Liver (tissue), 9 donors: ENCODE results near the gene NCOR2. TPM values are rescaled to one million over a fixed set of nuclear protein-coding genes. Genes with fewer than 3 reads are reported as not detected.
A peak's percentile ranks its signal among the peaks of the same experiment; 100 is the strongest.

Experiments
- DNase-seq: peaks from one replicate; pipeline ENCODE4 v3.0.0-alpha.2; 2017; ENCODE audit warnings: low spot score
- H3K27ac ChIP-seq, 2 donors: one replicate each; pipeline ENCODE4 v1.7.0; 2013; ENCODE audit warnings: inconsistent platforms in 2 of 2, low read length in 2 of 2, control low read depth in 1 of 2, low read depth in 1 of 2, mild to moderate bottlenecking in 1 of 2
- H3K27me3 ChIP-seq, 4 donors: one replicate each; pipeline versions ENCODE4 v1.6.1 to v1.7.0; 2013; ENCODE audit warnings: low read length in 3 of 4, inconsistent platforms in 1 of 4, mild to moderate bottlenecking in 1 of 4, moderate library complexity in 1 of 4; ENCODE audit not compliant: control insufficient read depth in 4 of 4, insufficient read depth in 4 of 4
- H3K36me3 ChIP-seq, 4 donors: one replicate each; pipeline versions ENCODE4 v1.6.1 to v1.7.0; 2013; ENCODE audit warnings: low read length in 3 of 4, mild to moderate bottlenecking in 3 of 4, low read depth in 1 of 4, moderate library complexity in 1 of 4; ENCODE audit not compliant: control insufficient read depth in 4 of 4, insufficient read depth in 3 of 4
- H3K4me1 ChIP-seq, 4 donors: one replicate each; pipeline versions ENCODE4 v1.6.1 to v1.7.0; 2013; ENCODE audit warnings: low read length in 3 of 4, mild to moderate bottlenecking in 3 of 4, moderate library complexity in 1 of 4; ENCODE audit not compliant: control insufficient read depth in 4 of 4, insufficient read depth in 4 of 4
- H3K4me3 ChIP-seq, 3 donors: one replicate each; pipeline versions ENCODE4 v1.6.1 to v1.7.0; 2013; ENCODE audit warnings: low read length in 3 of 3, control low read depth in 1 of 3, low read depth in 1 of 3, mild to moderate bottlenecking in 1 of 3
- H3K9ac ChIP-seq, 2 donors: one replicate each; pipeline ENCODE4 v1.7.0; 2013; ENCODE audit warnings: low read length in 2 of 2, mild to moderate bottlenecking in 2 of 2, moderate library complexity in 2 of 2, control low read depth in 1 of 2, low read depth in 1 of 2
- H3K9me3 ChIP-seq, 4 donors: one replicate each; pipeline versions ENCODE4 v1.6.1 to v1.7.0; 2013; ENCODE audit warnings: low read length in 3 of 4; ENCODE audit not compliant: control insufficient read depth in 4 of 4
- EGR1 ChIP-seq, 2 donors: IDR thresholded peaks; 2 replicates each; pipeline ENCODE4 v1.6.1; 2016 to 2018; ENCODE audit warnings: antibody characterized with exemption in 2 of 2, low read depth in 2 of 2
- FOXA1 ChIP-seq: IDR thresholded peaks from 2 replicates; pipeline ENCODE4 v1.6.1; 2016; ENCODE audit warnings: antibody characterized with exemption
- FOXA2 ChIP-seq: IDR thresholded peaks from 2 replicates; pipeline ENCODE4 v1.6.1; 2016; ENCODE audit warnings: antibody characterized with exemption
- GABPA ChIP-seq, 2 donors: IDR thresholded peaks in 1 of 2; conservative IDR thresholded peaks in 1 of 2; 2 replicates each; pipeline ENCODE4 v1.6.1; 2016; ENCODE audit warnings: antibody characterized with exemption in 2 of 2, mild to moderate bottlenecking in 1 of 2, moderate library complexity in 1 of 2
- HNF4A ChIP-seq, 2 donors: conservative IDR thresholded peaks; 2 replicates each; pipeline ENCODE4 v1.6.1; 2016; ENCODE audit warnings: antibody characterized with exemption in 2 of 2, mild to moderate bottlenecking in 2 of 2
- HNF4G ChIP-seq: IDR thresholded peaks from 2 replicates; pipeline ENCODE4 v1.6.1; 2016; ENCODE audit warnings: antibody characterized with exemption
- JUND ChIP-seq, 2 donors: IDR thresholded peaks; 2 replicates each; pipeline ENCODE4 v1.6.1; 2016; ENCODE audit warnings: antibody characterized with exemption in 2 of 2
- NR2F2 ChIP-seq: IDR thresholded peaks from 2 replicates; pipeline ENCODE4 v1.6.1; 2016; ENCODE audit warnings: antibody characterized with exemption
- RAD21 ChIP-seq, 2 donors: IDR thresholded peaks; 2 replicates each; pipeline ENCODE4 v1.6.1; 2016; ENCODE audit warnings: antibody characterized with exemption in 2 of 2, mild to moderate bottlenecking in 2 of 2
- RXRA ChIP-seq, 2 donors: IDR thresholded peaks; 2 replicates each; pipeline ENCODE4 v1.6.1; 2017 to 2018; ENCODE audit warnings: antibody characterized with exemption in 2 of 2, mild to moderate bottlenecking in 1 of 2
- SP1 ChIP-seq: IDR thresholded peaks from 2 replicates; pipeline ENCODE4 v1.6.1; 2018; ENCODE audit warnings: antibody characterized with exemption, mild to moderate bottlenecking
- TAF1 ChIP-seq: conservative IDR thresholded peaks from 2 replicates; pipeline ENCODE4 v1.6.1; 2016; ENCODE audit warnings: antibody characterized with exemption, mild to moderate bottlenecking
- YY1 ChIP-seq: IDR thresholded peaks from 2 replicates; pipeline ENCODE4 v1.6.1; 2016; ENCODE audit warnings: antibody characterized with exemption, mild to moderate bottlenecking
- WGBS: extraction: QIAGEN DNeasy Blood & Tissue Kit; methylation state at CpG from one replicate; pipeline ENCODE4 v1.1.7; 2013; 5-methylcytosine and 5-hydroxymethylcytosine counted together
- polyA plus RNA-seq, 2 donors: library from polyadenylated mRNA; stranded (reverse) in 1 of 2; unstranded in 1 of 2; fragments of 200-250 nt in 1 of 2; fragments of >200 nt in 1 of 2; fragmentation: Nextera tagmentation in 1 of 2; extraction: Ambion mirVana in 1 of 2; gene quantifications; one replicate each; pipeline versions ENCODE4 v1.2.1 to v1.2.3, GENCODE V29; 2013 to 2015
- total RNA-seq, 2 donors: library from RNA; depleted of rRNA; stranded (reverse); fragments of >200 nt; gene quantifications; one replicate each; pipeline ENCODE4 v1.2.3, GENCODE V29; 2014
- TF ChIP-seq, protein P1 (sequence below): IDR thresholded peaks from 2 replicates; pipeline ENCODE4 v1.6.1; 2016; ENCODE audit warnings: antibody characterized with exemption
- TF ChIP-seq, protein P2 (sequence below): IDR thresholded peaks from 2 replicates; pipeline ENCODE4 v1.6.1; 2016; ENCODE audit warnings: antibody characterized with exemption, mild to moderate bottlenecking
- TF ChIP-seq, protein P3 (sequence below): IDR thresholded peaks from 2 replicates; pipeline ENCODE4 v1.6.1; 2016; ENCODE audit warnings: antibody characterized with exemption
- TF ChIP-seq, protein P4 (sequence below): IDR thresholded peaks from 2 replicates; pipeline ENCODE4 v1.6.1; 2016; ENCODE audit warnings: antibody characterized with exemption
- TF ChIP-seq, protein P5 (sequence below): fragments of 150-350 bp; IDR thresholded peaks from 2 replicates; pipeline ENCODE4 v1.5.1; 2017; ENCODE audit warnings: improper control_type of control experiment, low read depth, low read length; ENCODE audit not compliant: missing input control
- donor health status: healthy.
- donor health status: healthy.
- donor health status: healthy.
- donor health status: healthy.
- donor health status: healthy.

NCOR2 gene
- total and polyA plus RNA-seq, 4 donors, result 7.9 to 31.6 (median 18.1) TPM

DNA sequence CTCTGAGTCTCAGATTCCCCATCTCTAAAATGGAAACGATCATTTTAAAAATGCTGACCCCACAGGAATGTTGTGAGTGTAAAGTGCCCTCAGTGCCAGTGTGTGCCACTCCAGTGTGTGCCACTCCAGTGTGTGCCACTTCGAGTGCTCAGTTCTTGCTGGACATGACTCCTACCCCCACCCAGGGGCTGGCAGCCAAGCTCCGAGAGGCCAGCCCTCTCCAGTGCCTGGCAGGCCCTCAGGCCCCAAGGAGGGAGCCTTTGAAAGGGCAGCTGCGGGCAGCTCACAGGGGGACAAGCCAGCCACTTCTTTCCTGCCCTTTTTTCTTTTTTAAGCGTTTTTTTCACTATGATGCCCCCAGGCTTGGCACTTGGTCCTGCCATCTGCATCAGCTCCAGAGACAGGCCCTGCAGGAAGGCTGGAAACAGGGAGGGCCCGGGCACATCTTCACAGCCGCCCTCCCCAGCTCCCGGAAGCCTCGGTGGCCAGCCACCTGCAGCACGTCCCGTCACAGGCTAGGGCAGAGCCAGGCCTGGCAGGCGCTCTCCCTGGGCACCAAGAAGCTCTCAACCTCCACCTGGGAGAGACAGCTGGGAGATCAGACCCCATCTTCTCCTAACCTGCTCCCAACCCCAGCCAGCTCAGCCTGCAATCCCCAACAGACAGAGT is 29.8 kb downstream of the NCOR2 start:
- H3K9me3 ChIP-seq, result no peaks in the 10 kb centered on the region
- peaks cover 21 to 39% (median 25%) of the 10 kb centered on the region in 4 donors for H3K4me1 ChIP-seq
- peak overlapping the region in 1 of 2 donors; percentile 34 for H3K27ac ChIP-seq
- H3K27me3 ChIP-seq, result no peaks in the 10 kb centered on the region
- H3K9ac ChIP-seq, result no peak overlapping the region
- H3K4me3 ChIP-seq, result no peak overlapping the region
- no peaks in the 10 kb centered on the region for H3K36me3 ChIP-seq
- no peak for DNase-seq
- TF ChIP-seq, protein P1, sequence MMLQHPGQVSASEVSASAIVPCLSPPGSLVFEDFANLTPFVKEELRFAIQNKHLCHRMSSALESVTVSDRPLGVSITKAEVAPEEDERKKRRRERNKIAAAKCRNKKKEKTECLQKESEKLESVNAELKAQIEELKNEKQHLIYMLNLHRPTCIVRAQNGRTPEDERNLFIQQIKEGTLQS, result no peak
- TF ChIP-seq, protein P2, sequence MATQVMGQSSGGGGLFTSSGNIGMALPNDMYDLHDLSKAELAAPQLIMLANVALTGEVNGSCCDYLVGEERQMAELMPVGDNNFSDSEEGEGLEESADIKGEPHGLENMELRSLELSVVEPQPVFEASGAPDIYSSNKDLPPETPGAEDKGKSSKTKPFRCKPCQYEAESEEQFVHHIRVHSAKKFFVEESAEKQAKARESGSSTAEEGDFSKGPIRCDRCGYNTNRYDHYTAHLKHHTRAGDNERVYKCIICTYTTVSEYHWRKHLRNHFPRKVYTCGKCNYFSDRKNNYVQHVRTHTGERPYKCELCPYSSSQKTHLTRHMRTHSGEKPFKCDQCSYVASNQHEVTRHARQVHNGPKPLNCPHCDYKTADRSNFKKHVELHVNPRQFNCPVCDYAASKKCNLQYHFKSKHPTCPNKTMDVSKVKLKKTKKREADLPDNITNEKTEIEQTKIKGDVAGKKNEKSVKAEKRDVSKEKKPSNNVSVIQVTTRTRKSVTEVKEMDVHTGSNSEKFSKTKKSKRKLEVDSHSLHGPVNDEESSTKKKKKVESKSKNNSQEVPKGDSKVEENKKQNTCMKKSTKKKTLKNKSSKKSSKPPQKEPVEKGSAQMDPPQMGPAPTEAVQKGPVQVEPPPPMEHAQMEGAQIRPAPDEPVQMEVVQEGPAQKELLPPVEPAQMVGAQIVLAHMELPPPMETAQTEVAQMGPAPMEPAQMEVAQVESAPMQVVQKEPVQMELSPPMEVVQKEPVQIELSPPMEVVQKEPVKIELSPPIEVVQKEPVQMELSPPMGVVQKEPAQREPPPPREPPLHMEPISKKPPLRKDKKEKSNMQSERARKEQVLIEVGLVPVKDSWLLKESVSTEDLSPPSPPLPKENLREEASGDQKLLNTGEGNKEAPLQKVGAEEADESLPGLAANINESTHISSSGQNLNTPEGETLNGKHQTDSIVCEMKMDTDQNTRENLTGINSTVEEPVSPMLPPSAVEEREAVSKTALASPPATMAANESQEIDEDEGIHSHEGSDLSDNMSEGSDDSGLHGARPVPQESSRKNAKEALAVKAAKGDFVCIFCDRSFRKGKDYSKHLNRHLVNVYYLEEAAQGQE, result no peak
- TF ChIP-seq FOXA1, result no peak
- TF ChIP-seq HNF4G, result no peak
- no peak for TF ChIP-seq JUND (IDR thresholded peaks at IDR 0.05)
- no peak for TF ChIP-seq TAF1
- TF ChIP-seq GABPA (IDR thresholded peaks at IDR 0.05 in 1 of 2, conservative IDR thresholded peaks at IDR 0.05 in 1 of 2), result no peak
- no peak for TF ChIP-seq SP1
- TF ChIP-seq YY1, result no peak
- no peak for TF ChIP-seq FOXA2
- TF ChIP-seq, protein P3, sequence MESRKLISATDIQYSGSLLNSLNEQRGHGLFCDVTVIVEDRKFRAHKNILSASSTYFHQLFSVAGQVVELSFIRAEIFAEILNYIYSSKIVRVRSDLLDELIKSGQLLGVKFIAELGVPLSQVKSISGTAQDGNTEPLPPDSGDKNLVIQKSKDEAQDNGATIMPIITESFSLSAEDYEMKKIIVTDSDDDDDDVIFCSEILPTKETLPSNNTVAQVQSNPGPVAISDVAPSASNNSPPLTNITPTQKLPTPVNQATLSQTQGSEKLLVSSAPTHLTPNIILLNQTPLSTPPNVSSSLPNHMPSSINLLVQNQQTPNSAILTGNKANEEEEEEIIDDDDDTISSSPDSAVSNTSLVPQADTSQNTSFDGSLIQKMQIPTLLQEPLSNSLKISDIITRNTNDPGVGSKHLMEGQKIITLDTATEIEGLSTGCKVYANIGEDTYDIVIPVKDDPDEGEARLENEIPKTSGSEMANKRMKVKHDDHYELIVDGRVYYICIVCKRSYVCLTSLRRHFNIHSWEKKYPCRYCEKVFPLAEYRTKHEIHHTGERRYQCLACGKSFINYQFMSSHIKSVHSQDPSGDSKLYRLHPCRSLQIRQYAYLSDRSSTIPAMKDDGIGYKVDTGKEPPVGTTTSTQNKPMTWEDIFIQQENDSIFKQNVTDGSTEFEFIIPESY, result no peak
- no peak for TF ChIP-seq EGR1 (IDR thresholded peaks at IDR 0.05; ENCODE audit: low read depth in 2 of 2)
- TF ChIP-seq HNF4A (conservative IDR thresholded peaks at IDR 0.05), result no peak
- TF ChIP-seq, protein P4, sequence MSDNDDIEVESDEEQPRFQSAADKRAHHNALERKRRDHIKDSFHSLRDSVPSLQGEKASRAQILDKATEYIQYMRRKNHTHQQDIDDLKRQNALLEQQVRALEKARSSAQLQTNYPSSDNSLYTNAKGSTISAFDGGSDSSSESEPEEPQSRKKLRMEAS, result no peak
- TF ChIP-seq NR2F2, result no peak
- TF ChIP-seq RAD21 (IDR thresholded peaks at IDR 0.05), result no peak
- TF ChIP-seq, protein P5, sequence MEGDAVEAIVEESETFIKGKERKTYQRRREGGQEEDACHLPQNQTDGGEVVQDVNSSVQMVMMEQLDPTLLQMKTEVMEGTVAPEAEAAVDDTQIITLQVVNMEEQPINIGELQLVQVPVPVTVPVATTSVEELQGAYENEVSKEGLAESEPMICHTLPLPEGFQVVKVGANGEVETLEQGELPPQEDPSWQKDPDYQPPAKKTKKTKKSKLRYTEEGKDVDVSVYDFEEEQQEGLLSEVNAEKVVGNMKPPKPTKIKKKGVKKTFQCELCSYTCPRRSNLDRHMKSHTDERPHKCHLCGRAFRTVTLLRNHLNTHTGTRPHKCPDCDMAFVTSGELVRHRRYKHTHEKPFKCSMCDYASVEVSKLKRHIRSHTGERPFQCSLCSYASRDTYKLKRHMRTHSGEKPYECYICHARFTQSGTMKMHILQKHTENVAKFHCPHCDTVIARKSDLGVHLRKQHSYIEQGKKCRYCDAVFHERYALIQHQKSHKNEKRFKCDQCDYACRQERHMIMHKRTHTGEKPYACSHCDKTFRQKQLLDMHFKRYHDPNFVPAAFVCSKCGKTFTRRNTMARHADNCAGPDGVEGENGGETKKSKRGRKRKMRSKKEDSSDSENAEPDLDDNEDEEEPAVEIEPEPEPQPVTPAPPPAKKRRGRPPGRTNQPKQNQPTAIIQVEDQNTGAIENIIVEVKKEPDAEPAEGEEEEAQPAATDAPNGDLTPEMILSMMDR, result no peak
- TF ChIP-seq RXRA (IDR thresholded peaks at IDR 0.05), result no peak
- WGBS, result 54% methylated on average over 12 of the region's 12 CpGs
